ENCODE measurements around the gene RDM1.

GRCh38 chr17:35868737-35869136 lies 61.8 kb downstream of the RDM1 start, which contains the start of gene HEATR9:
- no peak for TF ChIP-seq JUNB (IDR thresholded peaks at IDR 0.05; ENCODE audit: unreplicated experiment)
- TF ChIP-seq CTCF (conservative IDR thresholded peaks at IDR 0.05; ENCODE audit: low read depth in 2 of 2): no peak
